ENCODE measurements around the gene AAK1. TPM values are rescaled to one million over a fixed set of nuclear protein-coding genes. Genes with fewer than 3 reads are reported as not detected.

The AAK1 gene
- total and polyA plus RNA-seq, 7 experiments from 2014 or later = 71.5 to 253 (median 191) TPM

GRCh38 chr2:69490486-69490885 is 153.1 kb downstream of the AAK1 start:
- Mint-ChIP-seq H3K27me3 (no peaks in the 10 kb centered on the region), H3K9me3 (peaks cover 0 to 1% (median 0%) of the 10 kb centered on the region in 11 donors), H3K36me3 (peaks cover 9 to 64% (median 42%) of the 10 kb centered on the region in 5 donors), H3K4me1 (peaks cover 10 to 43% (median 22%) of the 10 kb centered on the region in 7 donors), H3K27ac (peak overlapping the region; percentile 23 to 90 (median 64)), H3K4me3 (no peak overlapping the region)
- ChIA-PET POLR2A (interaction anchor here (2.0 kb wide), 1 partner anchor 10 kb away, joined by 6 read pairs; no protein-coding TSS in a partner anchor), CTCF (no interaction called here)
- no peaks in the 10 kb centered on the region for H3K9me3 ChIP-seq (ENCODE audit: control insufficient read depth in 2 of 3, low read length in 3 of 3)
- ATAC-seq (peak; percentile 64), DNase-seq (peak in 5 of 9 donors; percentile 12 to 37 (median 27))
- H3K4me3 ChIP-seq (ENCODE audit: low read length) = no peak overlapping the region
- H3K27me3 ChIP-seq (ENCODE audit: control insufficient read depth in 2 of 2, insufficient read depth in 2 of 2, low read length in 2 of 2) = no peaks in the 10 kb centered on the region
- intact Hi-C loops (cut with micrococcal nuclease) = loop anchor here (2.0 kb wide), 1 partner anchor 54 kb away; the partner anchor contains the start of gene NFU1 (in 2 of the 2)
- H3K4me1 ChIP-seq (ENCODE audit: control insufficient read depth in 2 of 2, insufficient read depth in 2 of 2, low read length in 2 of 2) = no peaks in the 10 kb centered on the region
- H3K36me3 ChIP-seq (ENCODE audit: control insufficient read depth in 2 of 3, insufficient read depth in 3 of 3, low read length in 3 of 3) = peaks cover 9 to 69% (median 10%) of the 10 kb centered on the region in 3 experiments
- no peak overlapping the region for H3K27ac ChIP-seq (ENCODE audit: low read depth, low read length)

- no peaks in the 10 kb centered on the region for H3K4me1 ChIP-seq (ENCODE audit: control insufficient read depth in 2 of 2, insufficient read depth in 2 of 2, low read length in 2 of 2)
- H3K36me3 ChIP-seq (ENCODE audit: control insufficient read depth in 2 of 3, insufficient read depth in 3 of 3, low read length in 3 of 3) = peaks cover 8 to 64% (median 9%) of the 10 kb centered on the region in 3 experiments
- H3K36me3 Mint-ChIP-seq = peaks cover 9 to 67% (median 41%) of the 10 kb centered on the region in 5 donors
- intact Hi-C loops (cut with micrococcal nuclease) = loop anchor here (2.0 kb wide), 1 partner anchor 53 kb away; the partner anchor contains the start of gene NFU1 (in 2 of the 2)
- H3K4me3 Mint-ChIP-seq = no peak overlapping the region
- no peaks in the 10 kb centered on the region for H3K27me3 Mint-ChIP-seq
- ChIA-PET POLR2A (interaction anchor here (0.6 kb wide), 2 partner anchors 168 to 730 kb away, joined by 3 read pairs; no protein-coding TSS in a partner anchor), CTCF (no interaction called here)
- DNase-seq (no peak), ATAC-seq (no peak)
- H3K27me3 ChIP-seq (ENCODE audit: control insufficient read depth in 2 of 2, insufficient read depth in 2 of 2, low read length in 2 of 2) = no peaks in the 10 kb centered on the region
- no peak overlapping the region for H3K4me3 ChIP-seq (ENCODE audit: low read length)
- H3K27ac Mint-ChIP-seq = peak overlapping the region in 8 of 9 donors; percentile 15 to 90 (median 62)
- peaks cover 0 to 1% (median 0%) of the 10 kb centered on the region in 11 donors for H3K9me3 Mint-ChIP-seq
- H3K9me3 ChIP-seq (ENCODE audit: control insufficient read depth in 2 of 3, low read length in 3 of 3) = no peaks in the 10 kb centered on the region
- H3K4me1 Mint-ChIP-seq = peaks cover 10 to 48% (median 28%) of the 10 kb centered on the region in 7 donors
- H3K27ac ChIP-seq (ENCODE audit: low read depth, low read length) = no peak overlapping the region
These were observed 153.7 kb downstream of the AAK1 start for GRCh38 chr2:69489793-69490192.

GRCh38 chr2:69483696-69484095 is 159.8 kb downstream of the AAK1 start:
- ATAC-seq = no peak
- H3K36me3 ChIP-seq (ENCODE audit: control insufficient read depth in 2 of 3, insufficient read depth in 3 of 3, low read length in 3 of 3) = peaks cover 13 to 68% (median 14%) of the 10 kb centered on the region in 3 experiments
- Mint-ChIP-seq H3K27ac (peak overlapping the region in 6 of 9 donors; percentile 1 to 65 (median 50)), H3K4me3 (no peak overlapping the region), H3K36me3 (peaks cover 6 to 65% (median 40%) of the 10 kb centered on the region in 5 donors), H3K9me3 (no peaks in the 10 kb centered on the region), H3K4me1 (peaks cover 0 to 40% (median 15%) of the 10 kb centered on the region in 7 donors), H3K27me3 (no peaks in the 10 kb centered on the region)
- ChIA-PET POLR2A (no interaction called here), CTCF (no interaction called here)
- intact Hi-C loops (cut with micrococcal nuclease) = no loop called here
- H3K9me3 ChIP-seq (ENCODE audit: control insufficient read depth in 2 of 3, low read length in 3 of 3) = no peaks in the 10 kb centered on the region
- H3K27ac ChIP-seq (ENCODE audit: low read depth, low read length) = no peak overlapping the region
- no peaks in the 10 kb centered on the region for H3K27me3 ChIP-seq (ENCODE audit: control insufficient read depth in 2 of 2, insufficient read depth in 2 of 2, low read length in 2 of 2)
- no peak overlapping the region for H3K4me3 ChIP-seq (ENCODE audit: low read length)
- peaks cover 0 to 2% of the 10 kb centered on the region in 2 donors for H3K4me1 ChIP-seq (ENCODE audit: control insufficient read depth in 2 of 2, insufficient read depth in 2 of 2, low read length in 2 of 2)
- DNase-seq = no peak

GRCh38 chr2:69483024-69483423 is 160.5 kb downstream of the AAK1 start:
- H3K4me3 ChIP-seq (ENCODE audit: low read length) = no peak overlapping the region
- Mint-ChIP-seq H3K9me3 (no peaks in the 10 kb centered on the region), H3K36me3 (peaks cover 6 to 63% (median 35%) of the 10 kb centered on the region in 5 donors), H3K4me1 (peaks cover 0 to 42% (median 18%) of the 10 kb centered on the region in 7 donors), H3K27me3 (no peaks in the 10 kb centered on the region), H3K4me3 (no peak overlapping the region), H3K27ac (peak overlapping the region in 8 of 9 donors; percentile 1 to 65 (median 43))
- CTCF ChIA-PET = no interaction called here
- intact Hi-C loops (cut with micrococcal nuclease) = no loop called here
- ATAC-seq (no peak), DNase-seq (no peak)
- H3K36me3 ChIP-seq (ENCODE audit: control insufficient read depth in 2 of 3, insufficient read depth in 3 of 3, low read length in 3 of 3) = peaks cover 13 to 67% (median 14%) of the 10 kb centered on the region in 3 experiments
- no peaks in the 10 kb centered on the region for H3K27me3 ChIP-seq (ENCODE audit: control insufficient read depth in 2 of 2, insufficient read depth in 2 of 2, low read length in 2 of 2)
- H3K4me1 ChIP-seq (ENCODE audit: control insufficient read depth in 2 of 2, insufficient read depth in 2 of 2, low read length in 2 of 2) = peaks cover 0 to 4% of the 10 kb centered on the region in 2 donors
- no peak overlapping the region for H3K27ac ChIP-seq (ENCODE audit: low read depth, low read length)
- no peaks in the 10 kb centered on the region for H3K9me3 ChIP-seq (ENCODE audit: control insufficient read depth in 2 of 3, low read length in 3 of 3)
- POLR2A ChIA-PET = no interaction called here

GRCh38 chr2:69482471-69482870 is 161.1 kb downstream of the AAK1 start:
- Histone ChIP-seq H3K4me3 (ENCODE audit: low read length) (no peak overlapping the region), H3K27me3 (ENCODE audit: control insufficient read depth in 2 of 2, insufficient read depth in 2 of 2, low read length in 2 of 2) (no peaks in the 10 kb centered on the region), H3K36me3 (ENCODE audit: control insufficient read depth in 2 of 3, insufficient read depth in 3 of 3, low read length in 3 of 3) (peaks cover 13 to 66% (median 14%) of the 10 kb centered on the region in 3 experiments), H3K4me1 (ENCODE audit: control insufficient read depth in 2 of 2, insufficient read depth in 2 of 2, low read length in 2 of 2) (peaks cover 0 to 4% of the 10 kb centered on the region in 2 donors), H3K27ac (ENCODE audit: low read depth, low read length) (no peak overlapping the region), H3K9me3 (ENCODE audit: control insufficient read depth in 2 of 3, low read length in 3 of 3) (no peaks in the 10 kb centered on the region)
- ATAC-seq = no peak
- H3K27me3 Mint-ChIP-seq = no peaks in the 10 kb centered on the region
- POLR2A ChIA-PET = no interaction called here
- peak overlapping the region in 5 of 9 donors; percentile 1 to 74 (median 37) for H3K27ac Mint-ChIP-seq
- intact Hi-C loops (cut with micrococcal nuclease) = no loop called here
- DNase-seq = no peak
- CTCF ChIA-PET = no interaction called here
- H3K4me3 Mint-ChIP-seq = no peak overlapping the region
- H3K36me3 Mint-ChIP-seq = peaks cover 11 to 65% (median 35%) of the 10 kb centered on the region in 5 donors
- H3K9me3 Mint-ChIP-seq = no peaks in the 10 kb centered on the region
- H3K4me1 Mint-ChIP-seq = peaks cover 0 to 48% (median 23%) of the 10 kb centered on the region in 7 donors

GRCh38 chr2:69481421-69481820 is 162.1 kb downstream of the AAK1 start:
- peaks cover 4 to 64% (median 6%) of the 10 kb centered on the region in 3 experiments for H3K36me3 ChIP-seq (ENCODE audit: control insufficient read depth in 2 of 3, insufficient read depth in 3 of 3, low read length in 3 of 3)
- H3K27me3 ChIP-seq (ENCODE audit: control insufficient read depth in 2 of 2, insufficient read depth in 2 of 2, low read length in 2 of 2) = no peaks in the 10 kb centered on the region
- H3K9me3 ChIP-seq (ENCODE audit: control insufficient read depth in 2 of 3, low read length in 3 of 3) = no peaks in the 10 kb centered on the region
- Mint-ChIP-seq H3K4me1 (peaks cover 0 to 55% (median 34%) of the 10 kb centered on the region in 7 donors), H3K36me3 (peaks cover 7 to 65% (median 32%) of the 10 kb centered on the region in 5 donors), H3K4me3 (no peak overlapping the region), H3K27ac (peak overlapping the region in 3 of 9 donors; percentile 38 to 56 (median 45)), H3K27me3 (no peaks in the 10 kb centered on the region), H3K9me3 (no peaks in the 10 kb centered on the region)
- no peak for ATAC-seq
- ChIA-PET POLR2A (no interaction called here), CTCF (no interaction called here)
- no peak overlapping the region for H3K4me3 ChIP-seq (ENCODE audit: low read length)
- no peak for DNase-seq
- peak overlapping the region; percentile 8 for H3K27ac ChIP-seq (ENCODE audit: low read depth, low read length)
- intact Hi-C loops (cut with micrococcal nuclease) = no loop called here
- H3K4me1 ChIP-seq (ENCODE audit: control insufficient read depth in 2 of 2, insufficient read depth in 2 of 2, low read length in 2 of 2) = peaks cover 0 to 4% of the 10 kb centered on the region in 2 donors
